GM21367 (cell line): ENCODE results near the gene KCNIP1.
A peak's percentile ranks its signal among the peaks of the same experiment; 100 is the strongest.

Experiments
- ATAC-seq: cut with Tn5 transposase; IDR thresholded peaks from one replicate; pipeline ENCODE4 v1.9.1; 2021; ENCODE audit not compliant: unreplicated experiment

Gene KCNIP1

DNA sequence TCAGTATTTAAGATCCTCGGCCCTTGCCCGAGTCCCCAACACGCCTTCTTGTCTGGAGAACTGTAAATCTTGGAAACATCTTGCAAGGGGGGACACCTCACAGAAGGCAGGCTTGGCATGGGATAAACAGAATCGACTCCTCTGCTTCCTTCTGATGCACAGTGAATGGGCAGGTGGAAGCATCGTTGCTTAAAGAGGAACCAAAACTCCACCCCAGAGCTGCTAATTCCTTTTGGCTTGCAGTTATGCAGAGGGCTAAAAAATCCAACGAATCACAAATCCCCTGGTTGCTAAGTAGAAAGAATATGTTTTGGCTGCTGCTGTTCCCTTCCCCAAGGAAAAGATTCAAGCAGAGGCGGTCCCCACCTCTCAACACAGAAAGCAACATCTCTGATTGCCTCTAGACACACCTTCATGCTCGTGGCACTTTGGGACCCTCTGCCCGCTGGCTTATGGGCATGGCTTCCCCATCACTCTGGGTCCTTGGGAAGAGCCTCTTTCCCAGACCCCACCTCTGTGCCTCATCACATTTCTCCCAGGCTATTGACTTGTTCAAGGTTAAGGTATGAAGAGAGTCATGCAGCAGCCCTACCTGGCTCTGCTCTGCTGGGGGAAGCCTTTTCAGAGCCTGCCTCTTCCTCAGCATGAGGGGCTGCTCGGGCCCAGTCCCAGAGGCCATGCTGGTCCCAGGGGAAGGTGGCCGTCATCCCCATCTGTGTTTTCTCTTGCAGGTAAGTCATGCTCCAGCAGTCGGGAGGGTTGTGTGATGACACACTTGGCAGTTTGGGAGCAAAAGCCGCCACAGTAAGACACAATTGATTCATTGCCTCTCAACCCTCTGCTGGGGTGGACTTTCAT, 137.1 kb downstream of the KCNIP1 start:
- ATAC-seq: no peak

DNA sequence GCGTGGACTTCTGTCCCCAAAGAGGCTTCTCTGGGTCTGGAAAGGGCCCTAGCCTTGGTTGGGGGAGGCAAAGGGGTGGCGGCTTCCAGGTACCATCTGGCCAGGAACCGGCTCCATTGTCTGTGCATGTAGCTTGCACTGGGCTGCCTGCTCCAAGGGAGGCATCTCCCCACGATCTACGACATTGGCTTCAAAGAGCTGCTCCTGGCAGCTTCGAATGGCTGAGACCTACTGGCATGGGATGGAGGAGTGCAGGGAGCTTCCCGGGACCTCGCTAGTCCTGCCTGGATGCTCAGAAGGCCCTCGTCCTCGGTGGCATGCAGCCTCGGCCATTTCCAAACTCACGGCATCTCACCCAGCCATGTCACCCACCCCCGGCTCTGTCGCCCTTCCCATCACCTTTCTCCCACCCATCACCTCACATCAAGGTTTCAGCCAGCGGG, 137.8 kb downstream of the KCNIP1 start:
- ATAC-seq: no peak

GRCh38 chr5:170642066-170642735, 138.4 kb downstream of the KCNIP1 start:
- no peak for ATAC-seq

DNA sequence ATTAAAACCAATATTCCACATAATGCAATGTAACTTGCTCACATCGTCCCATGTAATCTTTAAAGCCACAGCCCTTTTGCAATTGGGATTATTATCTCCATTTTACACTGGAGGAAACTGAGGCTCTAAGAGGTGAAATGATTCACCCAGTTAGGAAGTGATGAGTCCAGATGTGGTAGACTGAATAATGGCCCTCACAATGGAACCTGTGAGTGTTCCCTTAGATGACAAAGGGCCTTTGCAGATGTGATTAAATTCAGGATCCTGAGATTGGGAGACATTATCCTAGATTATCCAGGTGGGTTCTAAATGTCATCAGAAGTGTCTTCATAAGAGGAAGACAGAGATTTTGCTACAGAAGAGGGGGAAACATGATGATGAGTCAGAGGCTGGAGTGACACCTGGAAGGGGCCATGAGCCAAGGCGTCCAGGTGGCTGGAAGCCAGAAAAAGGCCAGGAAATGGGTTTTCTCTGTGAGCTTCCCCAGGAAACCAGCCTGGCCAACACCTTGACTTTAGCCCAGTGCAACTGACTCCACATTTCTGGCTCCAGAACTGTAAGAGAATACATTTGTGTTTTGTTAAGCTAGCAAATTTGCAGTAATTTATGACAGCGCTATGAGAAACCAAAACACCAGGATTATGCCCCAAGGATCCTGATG, 139.1 kb downstream of the KCNIP1 start:
- no peak for ATAC-seq

- no peak for ATAC-seq
Observed at GRCh38 chr5:170643591-170643990, 139.8 kb downstream of the KCNIP1 start.

DNA sequence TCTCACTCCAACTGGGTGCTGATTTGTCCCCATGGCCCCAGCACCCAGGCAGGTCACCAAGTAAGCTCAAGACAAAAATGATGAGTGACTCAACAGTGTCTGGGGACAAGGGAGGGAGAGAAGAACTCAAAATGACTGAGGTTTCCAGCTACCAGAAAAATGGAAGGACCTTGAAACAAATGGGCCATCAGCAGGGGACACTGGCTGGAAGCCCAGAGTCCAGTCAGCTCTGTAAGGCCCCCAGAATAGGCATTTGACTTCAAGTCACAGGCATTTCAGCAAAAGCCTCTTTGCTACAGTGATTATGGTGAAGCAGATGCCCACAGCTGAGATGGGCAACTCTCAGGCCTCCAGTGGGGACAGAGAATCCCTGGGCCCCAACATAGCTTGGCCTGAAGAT, 140.7 kb downstream of the KCNIP1 start:
- ATAC-seq: no peak

GRCh38 chr5:170648541-170648940, 144.7 kb downstream of the KCNIP1 start:
- ATAC-seq: no peak

DNA sequence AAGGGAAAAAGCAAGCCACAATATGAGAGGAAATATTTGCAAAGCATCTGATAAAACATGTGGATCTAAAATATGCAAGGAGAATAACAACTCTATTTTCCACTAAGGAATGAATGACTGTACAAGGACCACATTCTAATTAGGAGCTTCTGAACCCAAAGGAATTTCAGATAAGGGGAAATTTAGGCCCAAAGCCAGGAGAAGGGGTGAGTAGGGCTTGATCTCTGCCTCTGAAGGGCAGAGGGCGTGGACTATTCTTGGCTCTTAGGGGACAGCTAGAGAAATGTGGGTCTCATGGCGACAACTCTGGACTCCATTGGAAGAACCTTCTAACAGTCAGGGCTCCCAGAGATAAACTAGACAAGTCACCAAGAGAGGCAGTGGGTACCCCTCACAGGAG, 147.0 kb downstream of the KCNIP1 start:
- ATAC-seq: no peak

- no peak for ATAC-seq
Observed at GRCh38 chr5:170651604-170652277, 147.9 kb downstream of the KCNIP1 start.

DNA sequence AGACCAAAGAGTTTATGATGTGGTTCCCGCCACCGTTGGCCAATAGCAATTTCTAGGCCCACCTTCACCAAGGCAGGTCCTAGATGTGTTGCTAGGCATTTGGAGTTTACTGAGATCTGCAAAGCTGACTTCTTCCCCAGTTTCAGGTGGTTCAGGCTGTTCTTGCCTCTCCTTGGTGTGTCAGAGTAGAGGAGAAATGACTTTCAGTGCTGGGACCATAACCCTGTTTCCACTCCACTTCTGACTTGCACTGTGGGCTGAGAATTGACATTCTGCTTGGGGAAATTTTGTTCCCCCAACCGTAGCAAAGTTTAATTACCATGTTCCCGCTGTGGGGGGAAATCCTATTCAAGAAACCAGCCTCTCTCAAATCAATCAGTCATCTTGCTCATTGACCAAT, 151.7 kb downstream of the KCNIP1 start:
- ATAC-seq: no peak

GRCh38 chr5:170655920-170656319, 152.1 kb downstream of the KCNIP1 start:
- no peak for ATAC-seq

GRCh38 chr5:170656346-170656745, 152.5 kb downstream of the KCNIP1 start:
- no peak for ATAC-seq

- no peak for ATAC-seq
Observed at GRCh38 chr5:170660531-170660930, 156.7 kb downstream of the KCNIP1 start.

DNA sequence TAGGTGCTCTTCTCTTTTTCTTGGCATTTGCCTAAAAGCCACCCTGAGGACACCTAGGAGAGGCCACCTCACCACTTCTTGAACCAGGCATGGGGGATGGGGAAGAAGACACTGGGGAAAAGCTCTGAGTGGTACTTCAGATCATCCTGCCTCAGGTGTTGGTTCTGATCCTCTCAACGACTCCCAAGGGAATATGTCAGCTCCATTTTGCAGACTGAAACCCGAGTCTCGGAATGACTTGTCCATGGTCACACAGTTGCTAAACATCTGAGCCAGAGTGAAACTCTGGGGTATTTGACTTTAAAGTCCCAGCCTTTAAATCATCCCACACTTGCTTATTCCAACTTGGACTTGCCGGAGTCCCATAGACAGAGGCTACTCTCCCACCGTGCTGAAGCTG, 159.1 kb downstream of the KCNIP1 start:
- ATAC-seq: no peak

DNA sequence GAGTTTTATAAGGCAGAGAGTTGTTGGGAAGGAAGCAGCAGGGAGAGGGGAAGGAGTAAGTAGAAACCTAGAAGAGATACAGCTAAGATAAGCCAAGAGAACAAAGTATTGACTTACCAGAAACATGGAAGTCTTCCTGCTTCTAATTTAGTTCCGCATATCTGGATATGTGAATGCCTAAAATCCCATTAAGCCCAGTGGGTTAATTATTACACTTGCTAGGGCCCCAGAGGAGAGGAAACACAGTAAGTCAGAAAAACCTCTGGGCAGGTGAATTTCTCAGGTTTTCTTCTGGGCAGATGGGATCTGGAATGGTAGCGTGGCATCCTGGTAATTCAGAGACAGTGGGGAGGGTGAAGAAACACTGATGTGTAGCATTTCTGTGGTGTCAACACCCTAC, 175.0 kb downstream of the KCNIP1 start:
- no peak for ATAC-seq

- peak; percentile 74 for ATAC-seq
Observed at GRCh38 chr5:170681013-170681433, 177.2 kb downstream of the KCNIP1 start.

- no peak for ATAC-seq
Observed at GRCh38 chr5:170691657-170692056, 187.8 kb downstream of the KCNIP1 start.

- no peak for ATAC-seq
Observed at GRCh38 chr5:170693701-170694100, 189.9 kb downstream of the KCNIP1 start.

DNA sequence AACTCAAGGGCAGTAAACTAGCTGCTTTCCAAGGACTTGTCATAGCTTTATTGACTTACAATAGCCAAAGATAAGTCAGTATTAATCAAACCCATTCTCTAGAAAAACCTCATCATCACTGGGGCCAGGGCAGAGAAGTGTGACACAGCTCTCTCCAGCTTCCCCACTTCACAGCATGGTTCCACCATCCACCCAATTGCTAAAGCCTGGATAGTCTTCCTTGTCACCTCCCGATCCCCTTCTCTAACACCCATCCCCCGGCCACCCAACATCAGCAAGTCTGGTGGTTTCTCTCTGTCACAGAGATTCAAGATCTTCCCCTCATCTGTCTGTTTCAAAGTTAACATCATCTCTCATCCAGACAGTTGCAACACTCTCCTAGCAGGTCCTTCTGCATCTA, 191.1 kb downstream of the KCNIP1 start:
- ATAC-seq: no peak

GRCh38 chr5:170697031-170697430, 193.2 kb downstream of the KCNIP1 start:
- ATAC-seq: no peak

DNA sequence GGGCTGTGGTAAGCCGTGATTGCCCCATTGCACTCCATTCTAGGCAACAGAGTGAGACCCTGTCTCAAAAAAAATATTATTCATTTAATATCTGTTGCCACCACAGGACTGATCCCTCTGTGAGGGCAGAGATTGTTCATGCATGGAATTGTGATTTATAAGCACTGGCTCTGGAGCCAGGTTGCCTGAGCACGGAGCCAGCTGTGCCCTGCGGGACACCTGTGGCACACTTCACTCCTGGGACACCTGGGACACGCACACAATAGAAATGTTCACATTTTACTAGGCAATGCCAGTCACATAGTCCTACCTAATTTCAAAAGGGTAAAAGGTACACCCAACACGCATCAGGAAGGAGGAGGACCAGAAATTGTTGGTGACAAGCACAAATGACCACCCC, 196.7 kb downstream of the KCNIP1 start:
- no peak for ATAC-seq
